GM20000 (cell line): ENCODE measurements around the gene BCLAF1.
"Not testable (repeated sequence)": the region's sequence is repeated elsewhere in the genome, so short reads cannot be mapped to it uniquely, and the experiment has no call there.

Experiments used
- DNase-seq: peaks from one replicate; pipeline ENCODE4 v3.0.0; 2012; ENCODE audit warnings: low spot score
- TF ChIP-seq, protein P1 (sequence below): IDR thresholded peaks from 2 replicates; pipeline ENCODE4 v1.5.1; 2012; ENCODE audit warnings: mild to moderate bottlenecking, control low read depth; ENCODE audit errors: extremely low read depth, missing control alignments

The BCLAF1 gene

GRCh38 chr6:136318676-136319075 is 29.0 kb upstream of the BCLAF1 start:
- no peak for DNase-seq
- TF ChIP-seq, protein P1, sequence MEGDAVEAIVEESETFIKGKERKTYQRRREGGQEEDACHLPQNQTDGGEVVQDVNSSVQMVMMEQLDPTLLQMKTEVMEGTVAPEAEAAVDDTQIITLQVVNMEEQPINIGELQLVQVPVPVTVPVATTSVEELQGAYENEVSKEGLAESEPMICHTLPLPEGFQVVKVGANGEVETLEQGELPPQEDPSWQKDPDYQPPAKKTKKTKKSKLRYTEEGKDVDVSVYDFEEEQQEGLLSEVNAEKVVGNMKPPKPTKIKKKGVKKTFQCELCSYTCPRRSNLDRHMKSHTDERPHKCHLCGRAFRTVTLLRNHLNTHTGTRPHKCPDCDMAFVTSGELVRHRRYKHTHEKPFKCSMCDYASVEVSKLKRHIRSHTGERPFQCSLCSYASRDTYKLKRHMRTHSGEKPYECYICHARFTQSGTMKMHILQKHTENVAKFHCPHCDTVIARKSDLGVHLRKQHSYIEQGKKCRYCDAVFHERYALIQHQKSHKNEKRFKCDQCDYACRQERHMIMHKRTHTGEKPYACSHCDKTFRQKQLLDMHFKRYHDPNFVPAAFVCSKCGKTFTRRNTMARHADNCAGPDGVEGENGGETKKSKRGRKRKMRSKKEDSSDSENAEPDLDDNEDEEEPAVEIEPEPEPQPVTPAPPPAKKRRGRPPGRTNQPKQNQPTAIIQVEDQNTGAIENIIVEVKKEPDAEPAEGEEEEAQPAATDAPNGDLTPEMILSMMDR = no peak

- no peak for DNase-seq
- TF ChIP-seq, protein P1 = no peak
Measured at GRCh38 chr6:136317971-136318370, 28.3 kb upstream of the BCLAF1 start.

DNA sequence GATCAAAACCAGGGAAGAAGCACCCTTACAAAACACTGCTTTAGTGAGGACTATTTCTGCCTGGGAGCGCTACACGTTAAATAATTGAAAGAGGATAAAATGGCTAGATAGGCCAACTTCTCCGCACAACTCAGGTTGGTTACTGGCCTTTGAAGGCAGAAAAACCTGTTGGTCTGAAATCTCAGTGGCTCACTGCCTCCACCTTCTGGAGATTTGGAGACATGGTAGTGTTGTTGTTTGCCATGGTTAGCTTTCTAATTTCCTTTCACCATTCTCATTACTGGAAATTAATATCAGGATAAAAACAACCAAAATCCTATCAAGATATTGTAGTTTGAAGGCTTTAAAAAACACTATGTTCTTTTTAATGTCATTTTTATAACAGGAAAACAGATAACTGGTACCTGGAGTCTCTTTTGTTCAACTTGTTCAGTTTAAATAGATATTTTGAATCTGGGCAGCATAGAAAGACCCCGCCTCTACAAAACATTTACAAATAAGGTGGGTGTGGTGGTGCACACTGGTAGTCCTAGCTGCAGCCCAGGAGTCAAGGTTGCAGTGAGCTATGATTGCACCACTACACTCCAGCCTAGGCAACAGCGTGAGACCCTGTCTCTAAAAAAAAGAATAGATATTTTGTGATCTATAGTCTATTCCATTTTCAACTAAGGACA is 27.5 kb upstream of the BCLAF1 start:
- DNase-seq = peak; percentile 58
- TF ChIP-seq, protein P1 = peak; percentile 63

DNA sequence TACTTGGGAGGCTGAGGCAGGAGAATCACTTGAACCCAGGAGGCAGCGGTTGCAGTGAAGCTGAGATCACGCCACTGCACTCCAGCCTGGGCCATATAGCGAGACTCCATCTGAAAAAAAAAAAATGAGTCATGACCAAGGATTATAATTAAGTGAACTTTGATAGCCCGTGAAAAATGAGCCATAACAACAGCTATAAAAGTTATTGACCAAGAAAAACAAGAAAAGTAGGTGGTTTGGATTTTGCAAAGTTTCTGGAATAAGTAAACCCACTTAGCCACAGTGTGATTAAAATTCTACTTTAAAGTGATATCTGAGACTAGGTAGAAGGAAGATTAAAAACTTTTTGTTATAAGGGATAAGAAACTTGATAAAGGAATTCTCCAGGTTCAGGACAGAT is 25.9 kb upstream of the BCLAF1 start:
- DNase-seq = no peak
- TF ChIP-seq, protein P1 = no peak

DNA sequence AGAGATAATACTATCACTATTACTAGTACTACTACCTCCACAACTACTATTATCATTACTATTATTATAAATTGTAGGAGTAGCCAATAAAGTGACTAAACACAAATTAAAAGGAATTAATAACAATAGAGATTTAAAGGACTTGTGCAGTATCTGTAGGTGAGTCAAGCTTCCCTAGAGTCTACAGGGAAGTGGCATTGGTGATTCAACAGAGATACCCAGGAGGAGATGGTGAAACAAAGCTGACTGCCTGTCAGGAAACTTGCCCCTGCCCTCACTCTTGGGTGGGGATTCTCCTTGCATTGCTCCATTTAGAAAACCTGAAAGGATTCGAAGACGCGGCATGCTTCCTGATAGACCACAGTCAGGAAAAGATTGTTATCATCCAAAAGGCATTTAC is 23.3 kb upstream of the BCLAF1 start:
- no peak for DNase-seq
- TF ChIP-seq, protein P1 = no peak

DNA sequence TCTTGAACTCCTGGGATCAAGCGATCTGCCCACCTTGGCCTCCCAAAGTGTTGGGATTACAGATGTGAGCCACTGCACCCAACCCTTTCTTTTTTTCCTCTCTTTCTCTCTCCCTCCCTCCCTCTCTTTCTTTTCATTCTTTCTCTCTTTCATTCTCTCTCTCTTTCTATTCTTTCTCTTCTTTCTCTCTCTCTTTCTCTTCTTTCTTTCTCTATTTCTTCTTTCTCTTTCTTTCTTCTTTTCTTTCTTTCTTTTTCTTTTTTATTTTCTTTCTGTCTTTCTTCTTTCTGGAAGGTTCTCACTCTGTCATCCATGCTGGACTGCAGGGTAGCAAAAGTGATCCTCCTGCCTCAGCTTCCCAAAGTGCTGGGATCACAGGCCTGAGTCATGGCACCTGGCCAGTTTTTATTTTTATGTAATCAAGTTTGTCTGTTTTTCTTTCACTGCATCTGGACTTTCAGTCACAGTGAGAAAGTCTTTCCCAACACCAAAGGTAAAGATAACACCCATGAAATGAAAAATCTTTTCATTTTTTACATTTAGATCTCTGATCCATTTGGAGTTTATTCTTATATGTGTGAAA is 20.2 kb upstream of the BCLAF1 start:
- no peak for DNase-seq

GRCh38 chr6:136309171-136309570 is 19.5 kb upstream of the BCLAF1 start:
- TF ChIP-seq, protein P1 = no peak
- no peak for DNase-seq

More for the DNA sequence above, 20.2 kb upstream of the BCLAF1 start:
- TF ChIP-seq, protein P1 = no peak

- DNase-seq = not testable (repeated sequence)
Measured at GRCh38 chr6:136308469-136308868, 18.8 kb upstream of the BCLAF1 start.
